Measurements from ENCODE around the gene GALNT2.
A peak's percentile ranks its signal among the peaks of the same experiment; 100 is the strongest.

GALNT2 gene

GRCh38 chr1:230310381-230311163, 243.5 kb downstream of the GALNT2 start:
- no peak overlapping the region for H3K4me3 ChIP-seq (ENCODE audit: low read length)
- DNase-seq (ENCODE audit: low read depth), result peak; percentile 69
- peak; percentile 95 for TF ChIP-seq CTCF (IDR thresholded peaks at IDR 0.05; ENCODE audit: insufficient read depth, low read depth, low read length, missing control alignments)

- H3K4me3 ChIP-seq (ENCODE audit: low read length), result no peak overlapping the region
- DNase-seq (ENCODE audit: low read depth), result no peak
- TF ChIP-seq CTCF (IDR thresholded peaks at IDR 0.05; ENCODE audit: insufficient read depth, low read depth, low read length, missing control alignments), result no peak
These were observed 245.6 kb downstream of the GALNT2 start for GRCh38 chr1:230312676-230313075.

GRCh38 chr1:230313453-230314141, 246.6 kb downstream of the GALNT2 start:
- no peak overlapping the region for H3K4me3 ChIP-seq (ENCODE audit: low read length)
- no peak for DNase-seq (ENCODE audit: low read depth)
- no peak for TF ChIP-seq CTCF (IDR thresholded peaks at IDR 0.05; ENCODE audit: insufficient read depth, low read depth, low read length, missing control alignments)

GRCh38 chr1:230314142-230314470, 247.1 kb downstream of the GALNT2 start:
- DNase-seq (ENCODE audit: low read depth), result no peak
- H3K4me3 ChIP-seq (ENCODE audit: low read length), result no peak overlapping the region
- TF ChIP-seq CTCF (IDR thresholded peaks at IDR 0.05; ENCODE audit: insufficient read depth, low read depth, low read length, missing control alignments), result no peak

GRCh38 chr1:230315099-230315498, 248.1 kb downstream of the GALNT2 start:
- no peak for TF ChIP-seq CTCF (IDR thresholded peaks at IDR 0.05; ENCODE audit: insufficient read depth, low read depth, low read length, missing control alignments)
- H3K4me3 ChIP-seq (ENCODE audit: low read length), result no peak overlapping the region
- DNase-seq (ENCODE audit: low read depth), result no peak

- no peak overlapping the region for H3K4me3 ChIP-seq (ENCODE audit: low read length)
- no peak for DNase-seq (ENCODE audit: low read depth)
- no peak for TF ChIP-seq CTCF (IDR thresholded peaks at IDR 0.05; ENCODE audit: insufficient read depth, low read depth, low read length, missing control alignments)
These were observed 250.1 kb downstream of the GALNT2 start for GRCh38 chr1:230316864-230317745.

Data from epithelial cell of esophagus (primary cell).